MCF 10A (cell line): Measurements from ENCODE around the gene STMN1. TPM values are rescaled to one million over a fixed set of nuclear protein-coding genes. Genes with fewer than 3 reads are reported as not detected.

Experiments used
- BruUV-seq: library from RNA; stranded (reverse); fragments of 400-500 nt; replicated peaks from 2 replicates; lab custom pipeline; 2021; lab: Mats Ljungman, UMichigan
- CTCF ChIA-PET: fragments of 300-600 bp; sonication (Branson Sonifier 250); formaldehyde crosslinking; extraction: SDS; loops from one replicate; lab custom pipeline; 2021; ENCODE audit warnings: antibody characterized with exemption, inconsistent platforms; lab: Yijun Ruan, JAX
- POLR2A ChIA-PET: fragments of 300-600, 350-650 bp; sonication (Branson Sonifier 250); formaldehyde crosslinking; extraction: SDS; loops from one replicate; lab custom pipeline; 2020; ENCODE audit warnings: antibody characterized with exemption, inconsistent platforms; lab: Yijun Ruan, JAX
- DNase-seq: peaks from one replicate; pipeline ENCODE4 v3.0.0-alpha.2; 2018; ENCODE audit not compliant: unreplicated experiment
- H3K27ac Mint-ChIP-seq: one replicate; pipeline ENCODE4 v1.8.0; 2022; ENCODE audit warnings: mild to moderate bottlenecking, low read depth, mixed read lengths; ENCODE audit not compliant: unreplicated experiment
- H3K27me3 Mint-ChIP-seq: one replicate; pipeline ENCODE4 v1.8.0; 2022; ENCODE audit warnings: mixed read lengths; ENCODE audit not compliant: insufficient read depth, unreplicated experiment
- H3K36me3 Mint-ChIP-seq: one replicate; pipeline ENCODE4 v1.8.0; 2022; ENCODE audit warnings: mild to moderate bottlenecking, moderate library complexity, mixed read lengths; ENCODE audit not compliant: insufficient read depth, unreplicated experiment
- H3K4me1 Mint-ChIP-seq: one replicate; pipeline ENCODE4 v1.8.0; 2022; ENCODE audit warnings: mixed read lengths; ENCODE audit not compliant: insufficient read depth, unreplicated experiment
- H3K4me3 Mint-ChIP-seq: one replicate; pipeline ENCODE4 v1.8.0; 2022; ENCODE audit warnings: mild to moderate bottlenecking, moderate library complexity, mixed read lengths; ENCODE audit not compliant: unreplicated experiment
- H3K9me3 Mint-ChIP-seq: one replicate; pipeline ENCODE4 v1.8.0; 2022; ENCODE audit warnings: mixed read lengths; ENCODE audit not compliant: unreplicated experiment
- CTCF ChIP-seq: fragments of 200-600 bp; IDR thresholded peaks from one replicate; pipeline ENCODE4 v1.8.0; 2022; ENCODE audit warnings: antibody characterized with exemption, mild to moderate bottlenecking; ENCODE audit not compliant: unreplicated experiment
- intact Hi-C: fragments of 100-400 bp; cut with micrococcal nuclease; formaldehyde crosslinking; loops from 2 replicates; pipeline ENCODE4 v1.14.1; 2022
- total RNA-seq: library from RNA; stranded (reverse); gene quantifications from 2 replicates; pipeline ENCODE4 v1.2.3, GENCODE V29; 2022

STMN1 gene
- total RNA-seq, 1 experiment from 2014 or later, result 137 TPM

- Mint-ChIP-seq H3K4me1 (peaks cover 11% of the 10 kb centered on the region), H3K36me3 (peaks cover 1% of the 10 kb centered on the region), H3K27me3 (no peaks in the 10 kb centered on the region), H3K4me3 (no peak overlapping the region), H3K9me3 (no peaks in the 10 kb centered on the region), H3K27ac (no peak overlapping the region)
- TF ChIP-seq CTCF, result no peak
- ChIA-PET POLR2A (interaction anchor here (0.6 to 1.4 kb wide), 3 partner anchors 11 to 180 kb away, joined by 3 read pairs; no protein-coding TSS in a partner anchor), CTCF (interaction anchor here (0.9 to 1.1 kb wide), 3 partner anchors 19 to 134 kb away, joined by 3 to 5 read pairs (median 4); partner anchors contain the start of gene PAFAH2)
- intact Hi-C loops, result no loop called here
- no peak for DNase-seq
- no TSS peak for BruUV-seq
Observed at GRCh38 chr1:25863486-25864262, 42.5 kb downstream of the STMN1 start.

- DNase-seq, result no peak
- H3K36me3 Mint-ChIP-seq, result no peaks in the 10 kb centered on the region
- intact Hi-C loops, result no loop called here
- BruUV-seq, result no TSS peak
- H3K27me3 Mint-ChIP-seq, result no peaks in the 10 kb centered on the region
- TF ChIP-seq CTCF, result no peak
- H3K9me3 Mint-ChIP-seq, result no peaks in the 10 kb centered on the region
- H3K4me1 Mint-ChIP-seq, result peaks cover 18% of the 10 kb centered on the region
- no peak overlapping the region for H3K4me3 Mint-ChIP-seq
- POLR2A ChIA-PET, result interaction anchor here (0.7 to 1.5 kb wide), 3 partner anchors 8 to 316 kb away, joined by 3 to 6 read pairs (median 3); no protein-coding TSS in a partner anchor
- CTCF ChIA-PET, result interaction anchor here (0.5 to 0.8 kb wide), 3 partner anchors 8 to 87 kb away, joined by 3 to 4 read pairs (median 4); no protein-coding TSS in a partner anchor
- H3K27ac Mint-ChIP-seq, result no peak overlapping the region
Observed at GRCh38 chr1:25862785-25863485, 43.3 kb downstream of the STMN1 start.

- BruUV-seq, result no TSS peak
- H3K4me1 Mint-ChIP-seq, result peaks cover 18% of the 10 kb centered on the region
- POLR2A ChIA-PET, result interaction anchor here (0.7 to 1.5 kb wide), 3 partner anchors 9 to 317 kb away, joined by 3 to 6 read pairs (median 4); no protein-coding TSS in a partner anchor
- TF ChIP-seq CTCF, result no peak
- CTCF ChIA-PET, result interaction anchor here (0.6 to 0.8 kb wide), 3 partner anchors 9 to 314 kb away, joined by 3 to 4 read pairs (median 3); no protein-coding TSS in a partner anchor
- intact Hi-C loops, result no loop called here
- no peak overlapping the region for H3K4me3 Mint-ChIP-seq
- H3K27me3 Mint-ChIP-seq, result no peaks in the 10 kb centered on the region
- H3K36me3 Mint-ChIP-seq, result no peaks in the 10 kb centered on the region
- no peaks in the 10 kb centered on the region for H3K9me3 Mint-ChIP-seq
- DNase-seq, result no peak
- H3K27ac Mint-ChIP-seq, result no peak overlapping the region
Observed at GRCh38 chr1:25861316-25862286, 44.6 kb downstream of the STMN1 start.
